Measurements from ENCODE around the gene POLN. TPM values are rescaled to one million over a fixed set of nuclear protein-coding genes. Genes with fewer than 3 reads are reported as not detected.
A peak's percentile ranks its signal among the peaks of the same experiment; 100 is the strongest.

The POLN gene
- total and polyA plus RNA-seq, 8 donors: 0.29 to 5.1 (median 1.4) TPM; not detected in 2

DNA sequence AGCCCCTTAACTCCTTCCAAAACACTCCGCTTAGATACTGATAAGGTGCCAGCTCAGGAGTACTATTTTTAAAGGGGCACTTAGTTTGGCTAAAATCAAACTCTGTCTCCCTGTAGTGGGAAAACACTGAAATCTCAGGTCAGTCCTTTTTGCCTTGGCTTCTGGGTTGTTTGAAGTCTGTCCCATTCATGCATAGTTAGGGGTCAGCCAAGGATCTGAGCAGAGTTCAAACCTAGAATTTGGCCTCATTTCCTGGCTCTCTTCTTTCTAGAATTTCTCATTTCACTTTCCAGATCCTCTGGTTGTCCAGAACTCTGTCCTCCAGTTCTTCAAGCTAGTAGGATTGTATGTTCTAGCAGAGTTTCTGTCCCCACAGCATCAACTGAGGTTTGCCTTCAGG is 151.3 kb downstream of the POLN start:
- no peaks in the 10 kb centered on the region for H3K36me3 ChIP-seq
- no peak for DNase-seq
- H3K27me3 ChIP-seq: no peaks in the 10 kb centered on the region
- no peak overlapping the region for H3K4me3 ChIP-seq
- H3K4me1 ChIP-seq: no peaks in the 10 kb centered on the region
- TF ChIP-seq EP300 (IDR thresholded peaks at IDR 0.05) (no peak), POLR2A (IDR thresholded peaks at IDR 0.05) (no peak), POLR2AphosphoS5 (IDR thresholded peaks at IDR 0.05) (no peak)
- TF ChIP-seq, protein P1, sequence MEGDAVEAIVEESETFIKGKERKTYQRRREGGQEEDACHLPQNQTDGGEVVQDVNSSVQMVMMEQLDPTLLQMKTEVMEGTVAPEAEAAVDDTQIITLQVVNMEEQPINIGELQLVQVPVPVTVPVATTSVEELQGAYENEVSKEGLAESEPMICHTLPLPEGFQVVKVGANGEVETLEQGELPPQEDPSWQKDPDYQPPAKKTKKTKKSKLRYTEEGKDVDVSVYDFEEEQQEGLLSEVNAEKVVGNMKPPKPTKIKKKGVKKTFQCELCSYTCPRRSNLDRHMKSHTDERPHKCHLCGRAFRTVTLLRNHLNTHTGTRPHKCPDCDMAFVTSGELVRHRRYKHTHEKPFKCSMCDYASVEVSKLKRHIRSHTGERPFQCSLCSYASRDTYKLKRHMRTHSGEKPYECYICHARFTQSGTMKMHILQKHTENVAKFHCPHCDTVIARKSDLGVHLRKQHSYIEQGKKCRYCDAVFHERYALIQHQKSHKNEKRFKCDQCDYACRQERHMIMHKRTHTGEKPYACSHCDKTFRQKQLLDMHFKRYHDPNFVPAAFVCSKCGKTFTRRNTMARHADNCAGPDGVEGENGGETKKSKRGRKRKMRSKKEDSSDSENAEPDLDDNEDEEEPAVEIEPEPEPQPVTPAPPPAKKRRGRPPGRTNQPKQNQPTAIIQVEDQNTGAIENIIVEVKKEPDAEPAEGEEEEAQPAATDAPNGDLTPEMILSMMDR (IDR thresholded peaks at IDR 0.05): no peak
- H3K9me3 ChIP-seq: peaks cover 0 to 3% (median 0%) of the 10 kb centered on the region in 4 donors
- intact Hi-C loops (cut with DNase I; ENCODE audit: low total_unique reads): no loop called here
- 71 to 84% (median 73%) methylated on average over 1 of the region's 1 CpG for WGBS, 5 donors
- no peak overlapping the region for H3K27ac ChIP-seq

DNA sequence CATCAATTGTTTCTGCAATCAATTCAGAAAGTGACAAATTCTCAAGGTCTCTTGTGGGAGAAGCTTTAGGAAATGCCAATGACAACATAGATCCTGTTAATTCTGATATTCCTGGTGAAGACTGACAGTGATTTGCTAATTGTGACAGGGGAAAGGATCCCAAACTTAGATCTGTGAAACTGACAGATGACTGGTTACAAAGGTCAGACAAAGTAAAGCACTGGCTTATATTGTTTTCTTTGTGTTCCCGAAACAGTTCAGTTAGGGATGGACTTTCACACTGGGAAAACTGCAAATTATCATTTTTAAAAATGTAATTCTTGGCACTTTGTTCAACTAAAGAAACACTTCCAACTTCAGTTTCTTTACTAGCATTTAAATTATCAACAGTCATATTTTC is 152.7 kb downstream of the POLN start:
- Histone ChIP-seq H3K9me3 (peaks cover 0 to 3% (median 0%) of the 10 kb centered on the region in 4 donors), H3K36me3 (no peaks in the 10 kb centered on the region), H3K27me3 (no peaks in the 10 kb centered on the region), H3K27ac (no peak overlapping the region), H3K4me1 (no peaks in the 10 kb centered on the region), H3K4me3 (no peak overlapping the region)
- 55 to 79% (median 69%) methylated on average over 1 of the region's 1 CpG for WGBS, 5 donors
- DNase-seq: no peak
- intact Hi-C loops (cut with DNase I; ENCODE audit: low total_unique reads): no loop called here
- TF ChIP-seq, protein P1 (IDR thresholded peaks at IDR 0.05): no peak
- no peak for TF ChIP-seq POLR2AphosphoS5 (IDR thresholded peaks at IDR 0.05)
- no peak for TF ChIP-seq EP300 (IDR thresholded peaks at IDR 0.05)
- TF ChIP-seq POLR2A (IDR thresholded peaks at IDR 0.05): no peak

DNA sequence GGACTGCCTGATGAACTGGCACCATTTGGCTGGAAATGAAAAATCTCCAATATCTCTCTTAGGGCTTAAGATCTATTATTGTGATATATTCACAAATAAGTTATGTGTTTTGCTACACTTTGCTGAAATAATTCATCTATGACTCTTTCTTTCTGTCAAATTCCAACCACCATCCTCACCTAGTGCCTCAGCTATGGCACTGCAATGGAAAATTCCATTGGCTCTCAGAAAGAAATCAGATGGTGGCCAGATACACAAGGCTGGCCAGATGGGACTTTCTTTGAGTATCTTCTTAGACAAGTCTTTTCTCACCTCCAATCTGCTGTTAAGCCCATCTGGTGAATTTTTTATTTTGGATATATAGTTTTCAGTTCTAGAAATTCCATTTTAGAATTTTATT is 154.8 kb downstream of the POLN start:
- intact Hi-C loops (cut with DNase I; ENCODE audit: low total_unique reads): no loop called here
- Histone ChIP-seq H3K4me3 (no peak overlapping the region), H3K27ac (no peak overlapping the region), H3K9me3 (peaks cover 0 to 3% (median 0%) of the 10 kb centered on the region in 4 donors), H3K4me1 (no peaks in the 10 kb centered on the region), H3K27me3 (no peaks in the 10 kb centered on the region), H3K36me3 (no peaks in the 10 kb centered on the region)
- TF ChIP-seq, protein P1 (IDR thresholded peaks at IDR 0.05): no peak
- no peak for TF ChIP-seq POLR2A (IDR thresholded peaks at IDR 0.05)
- TF ChIP-seq POLR2AphosphoS5 (IDR thresholded peaks at IDR 0.05): no peak
- TF ChIP-seq EP300 (IDR thresholded peaks at IDR 0.05): no peak
- no peak for DNase-seq

- DNase-seq: peak in 1 of 2 donors; percentile 59
- H3K27me3 ChIP-seq: no peaks in the 10 kb centered on the region
- intact Hi-C loops (cut with DNase I; ENCODE audit: low total_unique reads): no loop called here
- H3K9me3 ChIP-seq: peaks cover 0 to 3% (median 0%) of the 10 kb centered on the region in 4 donors
- no peak for TF ChIP-seq EP300 (IDR thresholded peaks at IDR 0.05)
- TF ChIP-seq POLR2AphosphoS5 (IDR thresholded peaks at IDR 0.05): no peak
- TF ChIP-seq POLR2A (IDR thresholded peaks at IDR 0.05): no peak
- TF ChIP-seq, protein P1 (IDR thresholded peaks at IDR 0.05): no peak
- H3K4me3 ChIP-seq: no peak overlapping the region
- 64 to 88% (median 79%) methylated on average over 6 to 8 of the region's 8 CpGs for WGBS, 5 donors
- H3K36me3 ChIP-seq: no peaks in the 10 kb centered on the region
- H3K4me1 ChIP-seq: no peaks in the 10 kb centered on the region
- no peak overlapping the region for H3K27ac ChIP-seq
Observed at GRCh38 chr4:2085496-2085901, 156.4 kb downstream of the POLN start.

All from stomach (tissue), 9 donors.